Measurements from ENCODE around the gene CNTN5. TPM values are rescaled to one million over a fixed set of nuclear protein-coding genes. Genes with fewer than 3 reads are reported as not detected.

Gene CNTN5
- total RNA-seq, 3 donors from 2014 or later (not counting 1 experiment from before 2014, with no cell fraction given): not detected

GRCh38 chr11:99584830-99585229 lies 564.1 kb downstream of the CNTN5 start:
- no peaks in the 10 kb centered on the region for H3K27me3 ChIP-seq (ENCODE audit: control insufficient read depth, insufficient read depth, low read length)
- DNase-seq: no peak
- H3K4me3 Mint-ChIP-seq: no peak overlapping the region

GRCh38 chr11:99585606-99586005 lies 564.9 kb downstream of the CNTN5 start:
- ATAC-seq (no peak), DNase-seq (no peak)
- no peaks in the 10 kb centered on the region for H3K36me3 ChIP-seq (ENCODE audit: control insufficient read depth, insufficient read depth, low read length)
- no peak for TF ChIP-seq CTCF (IDR thresholded peaks at IDR 0.05)
- H3K9me3 ChIP-seq (ENCODE audit: control insufficient read depth, insufficient read depth, low read length): peaks cover 2% of the 10 kb centered on the region
- no peaks in the 10 kb centered on the region for H3K27me3 ChIP-seq (ENCODE audit: control insufficient read depth, insufficient read depth, low read length)
- H3K4me3 ChIP-seq (ENCODE audit: low read length): no peak overlapping the region
- Mint-ChIP-seq H3K27me3 (ENCODE audit: low read depth in 2 of 2) (no peaks in the 10 kb centered on the region), H3K36me3 (peaks cover 8% of the 10 kb centered on the region), H3K4me1 (no peaks in the 10 kb centered on the region), H3K27ac (no peak overlapping the region), H3K9me3 (peaks cover 15 to 16% of the 10 kb centered on the region in 2 donors), H3K4me3 (no peak overlapping the region)
- no peak overlapping the region for H3K27ac ChIP-seq (ENCODE audit: low read length)
- WGBS (ENCODE audit: insufficient coverage): 0% methylated on average over 1 of the region's 4 CpGs
- no peaks in the 10 kb centered on the region for H3K4me1 ChIP-seq (ENCODE audit: control insufficient read depth, insufficient read depth, low read length)
- intact Hi-C loops (cut with micrococcal nuclease): no loop called here

More at GRCh38 chr11:99584830-99585229, 564.1 kb downstream of the CNTN5 start:
- H3K27ac ChIP-seq (ENCODE audit: low read length): no peak overlapping the region
- H3K4me1 Mint-ChIP-seq: no peaks in the 10 kb centered on the region
- no peaks in the 10 kb centered on the region for H3K27me3 Mint-ChIP-seq (ENCODE audit: low read depth in 2 of 2)
- no peak for TF ChIP-seq CTCF (IDR thresholded peaks at IDR 0.05)
- no peak overlapping the region for H3K4me3 ChIP-seq (ENCODE audit: low read length)
- no peak overlapping the region for H3K27ac Mint-ChIP-seq
- peaks cover 8% of the 10 kb centered on the region for H3K36me3 Mint-ChIP-seq
- H3K9me3 ChIP-seq (ENCODE audit: control insufficient read depth, insufficient read depth, low read length): peaks cover 2% of the 10 kb centered on the region
- no peak for ATAC-seq
- no peaks in the 10 kb centered on the region for H3K36me3 ChIP-seq (ENCODE audit: control insufficient read depth, insufficient read depth, low read length)
- intact Hi-C loops (cut with micrococcal nuclease): no loop called here
- no peaks in the 10 kb centered on the region for H3K4me1 ChIP-seq (ENCODE audit: control insufficient read depth, insufficient read depth, low read length)
- H3K9me3 Mint-ChIP-seq: peaks cover 11 to 15% of the 10 kb centered on the region in 2 donors

GRCh38 chr11:99589771-99590170 lies 569.0 kb downstream of the CNTN5 start:
- TF ChIP-seq CTCF (IDR thresholded peaks at IDR 0.05): no peak
- Histone ChIP-seq H3K4me3 (ENCODE audit: low read length) (no peak overlapping the region), H3K27ac (ENCODE audit: low read length) (no peak overlapping the region), H3K4me1 (ENCODE audit: control insufficient read depth, insufficient read depth, low read length) (no peaks in the 10 kb centered on the region), H3K9me3 (ENCODE audit: control insufficient read depth, insufficient read depth, low read length) (peaks cover 2% of the 10 kb centered on the region), H3K36me3 (ENCODE audit: control insufficient read depth, insufficient read depth, low read length) (no peaks in the 10 kb centered on the region), H3K27me3 (ENCODE audit: control insufficient read depth, insufficient read depth, low read length) (no peaks in the 10 kb centered on the region)
- no peaks in the 10 kb centered on the region for H3K36me3 Mint-ChIP-seq
- H3K9me3 Mint-ChIP-seq: peaks cover 18 to 26% of the 10 kb centered on the region in 2 donors
- WGBS (ENCODE audit: insufficient coverage): 89% methylated on average over 2 of the region's 2 CpGs
- no peak for DNase-seq
- H3K27me3 Mint-ChIP-seq (ENCODE audit: low read depth in 2 of 2): no peaks in the 10 kb centered on the region
- H3K4me3 Mint-ChIP-seq: no peak overlapping the region
- intact Hi-C loops (cut with micrococcal nuclease): no loop called here
- H3K4me1 Mint-ChIP-seq: no peaks in the 10 kb centered on the region
- ATAC-seq: no peak
- no peak overlapping the region for H3K27ac Mint-ChIP-seq

- intact Hi-C loops (cut with micrococcal nuclease): no loop called here
- Histone ChIP-seq H3K9me3 (ENCODE audit: control insufficient read depth, insufficient read depth, low read length) (peaks cover 2% of the 10 kb centered on the region), H3K27me3 (ENCODE audit: control insufficient read depth, insufficient read depth, low read length) (no peaks in the 10 kb centered on the region), H3K4me3 (ENCODE audit: low read length) (no peak overlapping the region), H3K27ac (ENCODE audit: low read length) (no peak overlapping the region), H3K36me3 (ENCODE audit: control insufficient read depth, insufficient read depth, low read length) (no peaks in the 10 kb centered on the region), H3K4me1 (ENCODE audit: control insufficient read depth, insufficient read depth, low read length) (no peaks in the 10 kb centered on the region)
- TF ChIP-seq CTCF (IDR thresholded peaks at IDR 0.05): no peak
- H3K4me1 Mint-ChIP-seq: no peaks in the 10 kb centered on the region
- no peak for DNase-seq
- no peak for ATAC-seq
- H3K9me3 Mint-ChIP-seq: peaks cover 18 to 23% of the 10 kb centered on the region in 2 donors
- 65% methylated on average over 3 of the region's 4 CpGs for WGBS (ENCODE audit: insufficient coverage)
- H3K27me3 Mint-ChIP-seq (ENCODE audit: low read depth in 2 of 2): no peaks in the 10 kb centered on the region
- no peak overlapping the region for H3K27ac Mint-ChIP-seq
- no peak overlapping the region for H3K4me3 Mint-ChIP-seq
- H3K36me3 Mint-ChIP-seq: no peaks in the 10 kb centered on the region
Observed at GRCh38 chr11:99592266-99592665, 571.5 kb downstream of the CNTN5 start.
